Ascending aorta (tissue), 2 donors: ENCODE results near the gene AUTS2. TPM values are rescaled to one million over a fixed set of nuclear protein-coding genes. Genes with fewer than 3 reads are reported as not detected.

ENCODE experiments used
- DNase-seq, 2 donors: peaks; one replicate each; pipeline ENCODE4 v3.0.0-alpha.2; 2019; ENCODE audit warnings: low spot score in 2 of 2
- H3K27ac ChIP-seq, 2 donors: fragments of 200-600 bp; sonication (generic); one replicate each; pipeline ENCODE4 v1.5.1; 2016 to 2017; ENCODE audit warnings: mild to moderate bottlenecking in 1 of 2
- H3K27me3 ChIP-seq: fragments of 200-600 bp; sonication (generic); one replicate; pipeline ENCODE4 v1.5.1; 2017
- H3K36me3 ChIP-seq, 2 donors: fragments of 200-600 bp; sonication (generic); one replicate each; pipeline ENCODE4 v1.5.1; 2016
- H3K4me1 ChIP-seq, 2 donors: fragments of 200-600 bp; sonication (generic); one replicate each; pipeline ENCODE4 v1.5.1; 2016 to 2017; ENCODE audit warnings: mild to moderate bottlenecking in 1 of 2
- H3K4me3 ChIP-seq, 2 donors: fragments of 200-600 bp; sonication (generic); one replicate each; pipeline ENCODE4 v1.5.1; 2016 to 2017; ENCODE audit warnings: mild to moderate bottlenecking in 1 of 2
- H3K9me3 ChIP-seq, 2 donors: fragments of 200-600 bp; sonication (generic); one replicate each; pipeline ENCODE4 v1.5.1; 2016
- CTCF ChIP-seq, 3 experiments: fragments of 200-600 bp in 2 of 3; fragments of 450-650 bp in 1 of 3; sonication (generic) in 2 of 3; IDR thresholded peaks; one replicate each; pipeline ENCODE4 v1.5.1; 2016 to 2019; ENCODE audit warnings: antibody characterized with exemption in 3 of 3, mild to moderate bottlenecking in 1 of 3, moderate library complexity in 1 of 3
- intact Hi-C: fragments of 100-400 bp; cut with DNase I; formaldehyde crosslinking; loops from one replicate; pipeline ENCODE4 v1.15.1; 2023
- total RNA-seq: library from RNA; depleted of rRNA; stranded (reverse); fragments of >200 nt; gene quantifications from one replicate; pipeline ENCODE4 v1.1.0, GENCODE V29; 2016

Gene AUTS2
- total RNA-seq, 1 donor from 2014 or later, result 90.4 TPM

- no peak for DNase-seq
- Histone ChIP-seq H3K9me3 (no peaks in the 10 kb centered on the region), H3K27ac (no peak overlapping the region), H3K4me3 (no peak overlapping the region), H3K4me1 (peaks cover 0 to 2% of the 10 kb centered on the region in 2 donors), H3K36me3 (no peaks in the 10 kb centered on the region), H3K27me3 (no peaks in the 10 kb centered on the region)
- TF ChIP-seq CTCF (IDR thresholded peaks at IDR 0.05), result no peak
- intact Hi-C loops, result no loop called here
Observed at GRCh38 chr7:70632400-70632799, 1034.1 kb downstream of the AUTS2 start.

GRCh38 chr7:70634071-70634470 lies 1035.8 kb downstream of the AUTS2 start:
- peaks cover 0 to 2% of the 10 kb centered on the region in 2 donors for H3K4me1 ChIP-seq

GRCh38 chr7:70634610-70635068 lies 1036.4 kb downstream of the AUTS2 start:
- TF ChIP-seq CTCF (IDR thresholded peaks at IDR 0.05), result no peak
- intact Hi-C loops, result no loop called here
- Histone ChIP-seq H3K36me3 (no peaks in the 10 kb centered on the region), H3K27ac (no peak overlapping the region), H3K9me3 (no peaks in the 10 kb centered on the region), H3K4me1 (peaks cover 0 to 2% of the 10 kb centered on the region in 2 donors), H3K4me3 (no peak overlapping the region), H3K27me3 (no peaks in the 10 kb centered on the region)
- no peak for DNase-seq

More at GRCh38 chr7:70634071-70634470, 1035.8 kb downstream of the AUTS2 start:
- no peak for DNase-seq
- Histone ChIP-seq H3K4me3 (no peak overlapping the region), H3K27me3 (no peaks in the 10 kb centered on the region), H3K36me3 (no peaks in the 10 kb centered on the region), H3K27ac (no peak overlapping the region), H3K9me3 (no peaks in the 10 kb centered on the region)
- TF ChIP-seq CTCF (IDR thresholded peaks at IDR 0.05), result no peak
- intact Hi-C loops, result no loop called here

- peaks cover 0 to under 1% of the 10 kb centered on the region in 2 donors for H3K4me1 ChIP-seq
- H3K27ac ChIP-seq, result no peak overlapping the region
- H3K4me3 ChIP-seq, result no peak overlapping the region
- no peak for DNase-seq
- intact Hi-C loops, result no loop called here
- no peaks in the 10 kb centered on the region for H3K36me3 ChIP-seq
- TF ChIP-seq CTCF (IDR thresholded peaks at IDR 0.05), result no peak
- H3K9me3 ChIP-seq, result no peaks in the 10 kb centered on the region
- H3K27me3 ChIP-seq, result no peaks in the 10 kb centered on the region
Observed at GRCh38 chr7:70635633-70636032, 1037.4 kb downstream of the AUTS2 start.

- intact Hi-C loops, result no loop called here
- H3K27ac ChIP-seq, result no peak overlapping the region
- no peaks in the 10 kb centered on the region for H3K9me3 ChIP-seq
Observed at GRCh38 chr7:70636169-70636568, 1037.9 kb downstream of the AUTS2 start.

More at GRCh38 chr7:70636169-70636568, 1037.9 kb downstream of the AUTS2 start:
- Histone ChIP-seq H3K4me1 (no peaks in the 10 kb centered on the region), H3K4me3 (no peak overlapping the region), H3K36me3 (no peaks in the 10 kb centered on the region), H3K27me3 (no peaks in the 10 kb centered on the region)
- DNase-seq, result no peak
- TF ChIP-seq CTCF (IDR thresholded peaks at IDR 0.05), result no peak
